Activated gamma-delta T cell treated with anti-CD3 and anti-CD28 coated beads, Interleukin-2, amount 50 U/mL, for 16 hours (primary cell): ENCODE data around the gene HMGB4.

Experiments used
- DNase-seq: peaks from one replicate; pipeline ENCODE4 v3.0.0-alpha.2; 2020; ENCODE audit warnings: low read depth

Gene HMGB4

DNA sequence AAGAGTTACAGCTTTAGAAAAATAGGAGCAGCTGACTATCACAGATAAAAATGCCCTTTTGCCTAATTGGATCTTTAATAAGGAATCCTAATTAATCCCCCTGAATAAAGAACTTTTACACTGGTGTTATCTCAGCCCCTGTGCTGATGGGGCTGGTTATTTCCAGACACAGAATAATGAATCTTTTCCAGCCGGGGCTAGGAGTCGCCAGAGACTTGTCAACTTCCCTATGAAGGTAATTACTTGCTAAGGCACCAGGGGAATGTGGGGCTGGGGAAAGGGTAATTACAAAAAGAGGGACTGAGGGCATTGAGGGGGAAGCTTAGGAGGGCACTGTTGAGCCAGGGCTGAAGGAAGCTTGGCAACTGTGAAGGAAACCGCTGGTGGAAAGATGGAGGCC, 34.5 kb downstream of the HMGB4 start:
- DNase-seq: no peak

DNA sequence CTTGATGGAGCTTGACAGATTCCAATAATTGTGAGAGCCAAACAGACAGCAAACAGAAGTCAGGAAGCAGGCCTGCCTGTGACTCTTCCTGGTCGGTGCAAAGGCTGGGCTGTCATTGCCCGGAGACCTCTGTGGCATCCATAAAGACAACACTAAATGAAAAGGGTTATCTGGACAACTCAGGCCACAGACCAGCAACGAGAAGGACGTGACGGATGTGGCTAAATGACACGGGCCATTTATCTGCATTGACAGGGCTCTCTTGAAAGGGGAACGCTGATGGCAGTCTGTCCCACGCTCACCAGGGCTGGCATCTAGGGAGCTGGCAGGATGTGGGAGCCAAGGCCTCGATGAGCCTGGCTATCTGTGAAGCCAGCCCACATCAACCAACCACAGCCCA, 35.0 kb downstream of the HMGB4 start:
- no peak for DNase-seq

DNA sequence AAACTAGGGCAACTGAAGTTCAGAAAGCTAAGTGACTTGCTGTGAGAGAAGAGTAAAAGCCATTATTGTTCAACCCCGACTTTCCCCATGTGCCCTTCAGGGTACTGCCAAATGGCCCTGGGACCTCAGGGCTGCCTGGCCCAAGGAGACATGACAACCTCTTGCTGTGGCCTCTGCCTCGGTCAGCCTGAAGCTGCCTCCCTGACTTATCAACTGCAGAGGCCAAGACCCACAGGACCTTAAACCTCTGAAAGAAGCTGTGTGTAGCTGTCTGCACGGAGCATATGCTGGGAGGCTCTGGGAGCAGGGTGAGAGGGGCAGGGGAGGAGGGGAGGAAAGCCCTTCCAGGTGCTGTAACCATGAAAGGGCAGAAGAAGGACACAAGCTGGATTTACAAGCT, 35.9 kb downstream of the HMGB4 start:
- DNase-seq: no peak

DNA sequence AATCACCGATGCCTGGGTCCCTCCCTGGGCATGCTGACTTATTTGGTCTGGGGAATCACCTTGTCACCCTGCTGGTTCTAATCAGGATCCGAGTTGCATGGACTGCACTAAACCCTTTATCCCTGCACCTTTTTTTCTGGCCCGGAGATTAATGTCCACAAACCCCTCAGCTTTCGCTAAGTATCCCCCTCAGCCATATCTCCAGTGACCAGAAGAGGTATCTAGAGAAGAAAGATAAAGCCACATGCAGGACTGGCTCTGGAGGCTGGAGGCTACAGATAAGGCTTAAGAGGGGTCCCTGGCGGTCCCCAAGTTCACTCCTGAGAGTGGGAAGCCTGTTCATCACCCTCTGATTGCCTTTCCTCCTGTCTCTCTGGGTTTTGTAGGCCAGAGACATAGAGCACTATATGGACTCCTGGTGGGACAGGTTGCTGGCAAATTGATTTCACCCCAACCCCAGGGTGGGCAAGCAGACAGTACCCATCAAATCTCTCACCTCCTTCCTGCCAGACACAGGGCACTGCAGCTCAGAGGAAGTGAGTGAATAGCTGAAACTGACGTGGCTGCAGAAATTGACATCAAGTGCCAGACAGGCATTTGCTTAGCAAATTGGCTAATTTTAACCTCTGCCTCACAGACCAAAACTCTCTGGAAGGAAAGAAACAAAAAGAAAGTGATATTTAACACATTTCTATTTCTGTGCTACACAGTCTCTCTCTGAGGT, 38.8 kb downstream of the HMGB4 start:
- DNase-seq: no peak

DNA sequence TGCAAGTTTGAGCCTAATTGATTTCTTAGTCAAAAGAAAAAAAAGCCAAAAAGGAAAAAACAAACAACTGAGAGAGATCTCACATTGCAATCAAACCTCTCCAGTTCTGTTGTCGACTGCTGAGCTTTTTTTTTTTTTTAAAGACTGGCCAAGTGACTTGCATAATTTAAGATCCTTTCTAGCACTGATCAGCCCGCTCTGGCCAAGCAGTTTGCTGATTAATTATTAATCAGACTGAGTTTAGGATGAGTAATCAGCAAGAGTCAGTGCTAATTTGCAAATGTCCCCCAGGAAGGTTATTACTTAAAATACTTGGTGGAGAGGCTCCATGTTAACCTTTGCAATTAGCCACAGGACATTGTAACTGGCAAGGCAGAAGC, 39.3 kb downstream of the HMGB4 start:
- DNase-seq: no peak

DNA sequence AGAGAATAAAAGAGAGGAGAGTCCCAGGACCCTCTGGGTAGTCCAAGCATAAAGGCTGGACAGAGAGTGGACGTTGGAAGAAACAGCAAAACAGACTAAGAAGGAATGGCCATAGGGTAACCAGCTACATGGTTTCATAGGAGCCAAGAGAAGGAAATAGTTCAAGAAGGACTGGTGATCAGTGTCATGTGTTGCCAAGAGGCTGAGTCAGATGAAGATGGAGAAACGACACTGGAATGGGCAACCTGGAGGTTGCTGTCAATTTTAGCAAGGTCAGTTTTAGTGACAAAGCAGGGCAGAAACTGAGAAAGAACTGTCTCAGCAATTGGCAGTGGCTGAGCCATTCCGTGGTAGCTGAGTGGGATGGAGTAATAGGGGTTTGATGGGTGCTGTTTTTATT, 41.4 kb downstream of the HMGB4 start:
- DNase-seq: no peak

DNA sequence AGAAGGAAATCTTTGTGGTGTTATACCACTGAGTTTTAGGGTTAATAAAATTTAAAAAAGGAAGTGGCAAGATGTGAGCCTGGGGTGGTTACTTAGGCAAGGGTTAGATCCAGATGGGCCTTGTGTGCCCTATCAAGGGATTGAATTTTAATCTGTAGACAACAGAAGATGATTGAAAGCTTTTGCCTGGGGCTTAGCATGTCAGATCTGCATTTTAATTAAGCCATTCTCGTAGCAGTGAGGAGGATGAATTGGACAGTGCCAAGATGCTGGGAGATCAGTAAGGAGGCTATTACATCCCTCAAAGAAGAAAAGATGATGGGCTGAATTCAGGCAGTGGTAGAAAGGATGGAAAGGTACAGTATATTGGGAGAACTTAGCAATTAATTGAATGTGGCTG, 42.3 kb downstream of the HMGB4 start:
- DNase-seq: no peak

DNA sequence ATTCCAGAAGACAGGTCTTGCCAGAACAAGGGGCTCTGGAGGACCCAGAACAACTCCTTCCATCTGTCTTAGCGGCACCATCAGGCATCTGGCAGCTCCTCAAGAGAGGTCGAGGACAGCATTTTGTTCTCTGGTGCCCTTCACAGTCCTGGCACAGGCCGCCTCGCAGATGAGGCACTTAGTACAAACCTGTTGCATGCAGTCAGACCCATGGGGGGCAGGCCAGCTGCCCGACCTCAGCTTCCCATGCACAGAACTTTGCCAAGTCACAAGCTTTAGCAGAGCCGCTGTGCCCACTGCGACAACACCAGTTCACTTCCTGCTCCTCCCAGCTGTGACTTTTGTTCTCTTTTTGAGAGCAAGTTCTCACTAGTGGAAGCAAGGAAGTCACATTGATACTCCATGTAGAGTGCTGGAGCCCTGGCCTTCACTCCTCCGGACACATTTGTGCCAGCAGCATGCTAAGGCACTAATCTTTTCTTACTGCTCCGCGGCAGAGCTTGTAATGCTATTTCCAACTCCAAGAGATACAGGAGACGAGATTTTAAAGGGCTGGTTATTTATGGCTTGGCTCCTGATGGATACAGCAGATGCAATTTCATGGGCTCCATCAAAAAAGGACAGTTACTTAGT, 44.6 kb downstream of the HMGB4 start:
- DNase-seq: no peak
